ENCODE data around the gene SPHK2.

Gene SPHK2

GRCh38 chr19:48635966-48636858, 16.9 kb downstream of the SPHK2 start:
- H3K4me3 ChIP-seq (ENCODE audit: low read length) = no peak overlapping the region
- H3K79me2 ChIP-seq (ENCODE audit: control insufficient read depth, insufficient read depth, low read length) = no peaks in the 10 kb centered on the region
- H3K4me2 ChIP-seq (ENCODE audit: low read length) = peak overlapping the region; percentile 67
- H2BK15ac ChIP-seq (replicated peaks; ENCODE audit: low read depth) = no peak overlapping the region
- no peak overlapping the region for H2AK5ac ChIP-seq (ENCODE audit: low read length)
- DNase-seq = no peak
- H3K9ac ChIP-seq (ENCODE audit: low read length) = peak overlapping the region; percentile 64
- H4K5ac ChIP-seq (ENCODE audit: low read length) = no peak overlapping the region
- H2BK120ac ChIP-seq (ENCODE audit: low read depth, low read length) = no peak overlapping the region
- no peaks in the 10 kb centered on the region for H3K36me3 ChIP-seq (ENCODE audit: control insufficient read depth, insufficient read depth, low read length)
- peaks cover 10% of the 10 kb centered on the region for H3K4me1 ChIP-seq (ENCODE audit: control insufficient read depth, low read depth, low read length)
- H4K8ac ChIP-seq (ENCODE audit: low read depth, low read length) = no peak overlapping the region
- H3K56ac ChIP-seq (ENCODE audit: low read length) = peak overlapping the region; percentile 79
- peaks cover 9% of the 10 kb centered on the region for H3K27me3 ChIP-seq (ENCODE audit: insufficient read depth, low read length, poor library complexity)
- H3K4ac ChIP-seq (ENCODE audit: low read depth, low read length) = no peak overlapping the region
- no CpG with 5 or more reads among the region's 35 CpGs for WGBS (ENCODE audit: extremely low coverage, insufficient coverage, low lambda C conversion rate)
- H3K79me1 ChIP-seq (ENCODE audit: low read length) = no peaks in the 10 kb centered on the region
- H2BK5ac ChIP-seq (ENCODE audit: low read length) = no peak overlapping the region
- H3K18ac ChIP-seq (ENCODE audit: low read length) = peak overlapping the region; percentile 56
- no peak overlapping the region for H3K27ac ChIP-seq (ENCODE audit: low read depth, low read length)
- no peak overlapping the region for H3K23ac ChIP-seq (ENCODE audit: low read length)

- Histone ChIP-seq H2BK120ac (ENCODE audit: low read depth, low read length) (no peak within 1 kb of the TSS), H2BK5ac (ENCODE audit: low read length) (no peak within 1 kb of the TSS), H3K4me3 (ENCODE audit: low read length) (no peak within 1 kb of the TSS), H4K8ac (ENCODE audit: low read depth, low read length) (no peak within 1 kb of the TSS), H3K9ac (ENCODE audit: low read length) (peak within 1 kb of the TSS; percentile 31), H3K23ac (ENCODE audit: low read length) (no peak within 1 kb of the TSS), H3K4ac (ENCODE audit: low read depth, low read length) (no peak within 1 kb of the TSS), H4K5ac (ENCODE audit: low read length) (no peak within 1 kb of the TSS), H3K56ac (ENCODE audit: low read length) (peak within 1 kb of the TSS; percentile 66), H2AK5ac (ENCODE audit: low read length) (no peak within 1 kb of the TSS), H3K27ac (ENCODE audit: low read depth, low read length) (no peak within 1 kb of the TSS), H3K27me3 (ENCODE audit: insufficient read depth, low read length, poor library complexity) (peaks cover 9% of the 10 kb centered on the region), H3K18ac (ENCODE audit: low read length) (no peak within 1 kb of the TSS), H3K36me3 (ENCODE audit: control insufficient read depth, insufficient read depth, low read length) (no peaks in the 10 kb centered on the region), H3K4me1 (ENCODE audit: control insufficient read depth, low read depth, low read length) (peaks cover 10% of the 10 kb centered on the region), H3K79me1 (ENCODE audit: low read length) (no peaks in the 10 kb centered on the region), H2BK15ac (replicated peaks; ENCODE audit: low read depth) (no peak within 1 kb of the TSS), H3K4me2 (ENCODE audit: low read length) (peak within 1 kb of the TSS; percentile 59), H3K79me2 (ENCODE audit: control insufficient read depth, insufficient read depth, low read length) (no peaks in the 10 kb centered on the region)
- WGBS (ENCODE audit: extremely low coverage, insufficient coverage, low lambda C conversion rate) = no CpG with 5 or more reads among the region's 40 CpGs
- DNase-seq = no peak
Measured at GRCh38 chr19:48636859-48637448, 17.6 kb downstream of the SPHK2 start, which contains the start of gene DBP. DBP (minus strand) TSS chr19:48637379; CDS start chr19:48636994, 385 bp downstream.

- Histone ChIP-seq H3K27me3 (ENCODE audit: insufficient read depth, low read length, poor library complexity) (peaks cover 9% of the 10 kb centered on the region), H3K4me3 (ENCODE audit: low read length) (no peak overlapping the region), H4K5ac (ENCODE audit: low read length) (no peak overlapping the region), H4K8ac (ENCODE audit: low read depth, low read length) (no peak overlapping the region), H3K4ac (ENCODE audit: low read depth, low read length) (no peak overlapping the region), H3K4me1 (ENCODE audit: control insufficient read depth, low read depth, low read length) (peaks cover 10% of the 10 kb centered on the region), H2BK120ac (ENCODE audit: low read depth, low read length) (no peak overlapping the region), H3K79me1 (ENCODE audit: low read length) (no peaks in the 10 kb centered on the region), H3K23ac (ENCODE audit: low read length) (no peak overlapping the region), H3K4me2 (ENCODE audit: low read length) (peak overlapping the region; percentile 59), H3K56ac (ENCODE audit: low read length) (peak overlapping the region; percentile 66), H2BK15ac (replicated peaks; ENCODE audit: low read depth) (no peak overlapping the region), H3K27ac (ENCODE audit: low read depth, low read length) (no peak overlapping the region), H3K9ac (ENCODE audit: low read length) (peak overlapping the region; percentile 31), H2AK5ac (ENCODE audit: low read length) (no peak overlapping the region), H3K36me3 (ENCODE audit: control insufficient read depth, insufficient read depth, low read length) (no peaks in the 10 kb centered on the region), H3K18ac (ENCODE audit: low read length) (no peak overlapping the region), H3K79me2 (ENCODE audit: control insufficient read depth, insufficient read depth, low read length) (no peaks in the 10 kb centered on the region), H2BK5ac (ENCODE audit: low read length) (no peak overlapping the region)
- no CpG with 5 or more reads among the region's 38 CpGs for WGBS (ENCODE audit: extremely low coverage, insufficient coverage, low lambda C conversion rate)
- peak; percentile 98 for DNase-seq
Measured at GRCh38 chr19:48637449-48637947, 18.2 kb downstream of the SPHK2 start.

GRCh38 chr19:48637948-48638830, 18.9 kb downstream of the SPHK2 start:
- no peaks in the 10 kb centered on the region for H3K36me3 ChIP-seq (ENCODE audit: control insufficient read depth, insufficient read depth, low read length)
- no peak overlapping the region for H3K27ac ChIP-seq (ENCODE audit: low read depth, low read length)
- no peak overlapping the region for H3K4ac ChIP-seq (ENCODE audit: low read depth, low read length)
- peak overlapping the region; percentile 66 for H3K56ac ChIP-seq (ENCODE audit: low read length)
- H3K9ac ChIP-seq (ENCODE audit: low read length) = peak overlapping the region; percentile 34
- no CpG with 5 or more reads among the region's 29 CpGs for WGBS (ENCODE audit: extremely low coverage, insufficient coverage, low lambda C conversion rate)
- peak overlapping the region; percentile 76 for H2BK5ac ChIP-seq (ENCODE audit: low read length)
- H3K79me1 ChIP-seq (ENCODE audit: low read length) = no peaks in the 10 kb centered on the region
- no peak overlapping the region for H4K8ac ChIP-seq (ENCODE audit: low read depth, low read length)
- no peak overlapping the region for H3K18ac ChIP-seq (ENCODE audit: low read length)
- H2BK120ac ChIP-seq (ENCODE audit: low read depth, low read length) = no peak overlapping the region
- peak overlapping the region; percentile 93 for H2AK5ac ChIP-seq (ENCODE audit: low read length)
- H3K4me2 ChIP-seq (ENCODE audit: low read length) = peak overlapping the region; percentile 59
- peak; percentile 96 for DNase-seq
- no peak overlapping the region for H3K4me3 ChIP-seq (ENCODE audit: low read length)
- no peak overlapping the region for H3K23ac ChIP-seq (ENCODE audit: low read length)
- peaks cover 9% of the 10 kb centered on the region for H3K27me3 ChIP-seq (ENCODE audit: insufficient read depth, low read length, poor library complexity)
- H4K5ac ChIP-seq (ENCODE audit: low read length) = peak overlapping the region; percentile 71
- no peaks in the 10 kb centered on the region for H3K79me2 ChIP-seq (ENCODE audit: control insufficient read depth, insufficient read depth, low read length)
- H2BK15ac ChIP-seq (replicated peaks; ENCODE audit: low read depth) = no peak overlapping the region
- H3K4me1 ChIP-seq (ENCODE audit: control insufficient read depth, low read depth, low read length) = peaks cover 10% of the 10 kb centered on the region

- H3K23ac ChIP-seq (ENCODE audit: low read length) = no peak overlapping the region
- no peaks in the 10 kb centered on the region for H3K79me1 ChIP-seq (ENCODE audit: low read length)
- no peak overlapping the region for H3K27ac ChIP-seq (ENCODE audit: low read depth, low read length)
- H3K27me3 ChIP-seq (ENCODE audit: insufficient read depth, low read length, poor library complexity) = peaks cover 9% of the 10 kb centered on the region
- H3K56ac ChIP-seq (ENCODE audit: low read length) = peak overlapping the region; percentile 64
- WGBS (ENCODE audit: extremely low coverage, insufficient coverage, low lambda C conversion rate) = no CpG with 5 or more reads among the region's 16 CpGs
- H3K4ac ChIP-seq (ENCODE audit: low read depth, low read length) = no peak overlapping the region
- no peak overlapping the region for H2BK15ac ChIP-seq (replicated peaks; ENCODE audit: low read depth)
- H3K9ac ChIP-seq (ENCODE audit: low read length) = no peak overlapping the region
- H4K5ac ChIP-seq (ENCODE audit: low read length) = peak overlapping the region; percentile 71
- peaks cover 10% of the 10 kb centered on the region for H3K4me1 ChIP-seq (ENCODE audit: control insufficient read depth, low read depth, low read length)
- no peak overlapping the region for H2BK5ac ChIP-seq (ENCODE audit: low read length)
- DNase-seq = no peak
- H3K18ac ChIP-seq (ENCODE audit: low read length) = no peak overlapping the region
- peak overlapping the region; percentile 93 for H2AK5ac ChIP-seq (ENCODE audit: low read length)
- no peak overlapping the region for H3K4me3 ChIP-seq (ENCODE audit: low read length)
- H4K8ac ChIP-seq (ENCODE audit: low read depth, low read length) = no peak overlapping the region
- H3K79me2 ChIP-seq (ENCODE audit: control insufficient read depth, insufficient read depth, low read length) = no peaks in the 10 kb centered on the region
- no peaks in the 10 kb centered on the region for H3K36me3 ChIP-seq (ENCODE audit: control insufficient read depth, insufficient read depth, low read length)
- no peak overlapping the region for H2BK120ac ChIP-seq (ENCODE audit: low read depth, low read length)
- H3K4me2 ChIP-seq (ENCODE audit: low read length) = no peak overlapping the region
Measured at GRCh38 chr19:48638831-48639381, 19.6 kb downstream of the SPHK2 start.
